IMR-90 (cell line): ENCODE measurements around the gene FRG2. TPM values are rescaled to one million over a fixed set of nuclear protein-coding genes. Genes with fewer than 3 reads are reported as not detected.

ENCODE experiments used
- ATAC-seq: fragments of 200-7000 bp; cut with Tn5 transposase; 2 replicates; pipeline ENCODE4 v1.9.1; 2020; ENCODE audit warnings: low read depth, mild to moderate bottlenecking, moderate library complexity
- BruUV-seq: library from RNA; stranded (reverse); fragments of 400-500 nt; replicated peaks from 2 replicates; lab custom pipeline; 2021; lab: Mats Ljungman, UMichigan
- CTCF ChIA-PET: fragments of 300-600 bp; formaldehyde crosslinking; extraction: SDS; loops from one replicate; lab custom pipeline; 2021; ENCODE audit warnings: antibody characterized with exemption; lab: Yijun Ruan, JAX
- POLR2A ChIA-PET: fragments of 300-600 bp; sonication (Branson Sonifier 250); formaldehyde crosslinking; loops from one replicate; lab custom pipeline; 2022; ENCODE audit warnings: antibody characterized with exemption; ENCODE audit not compliant: unreplicated experiment; lab: Charles Lee
- DNase-seq: peaks from one replicate; pipeline ENCODE4 v3.0.0; 2013
- H2AFZ ChIP-seq: replicated peaks from 2 replicates; pipeline ENCODE3; 2013; ENCODE audit warnings: low read length, mild to moderate bottlenecking; ENCODE audit not compliant: poor library complexity
- H2AK5ac ChIP-seq: 2 replicates; pipeline ENCODE4 v1.6.1; 2013; ENCODE audit warnings: low read depth, low read length, inconsistent platforms
- H2AK9ac ChIP-seq: replicated peaks from 2 replicates; pipeline ENCODE3; 2013; ENCODE audit warnings: mild to moderate bottlenecking, low read depth, low read length, moderate library complexity; ENCODE audit not compliant: poor library complexity
- H2BK120ac ChIP-seq: 2 replicates; pipeline ENCODE4 v1.6.1; 2013; ENCODE audit warnings: low read depth, low read length, inconsistent platforms
- H2BK15ac ChIP-seq: 3 replicates; pipeline ENCODE4 v1.6.1; 2013; ENCODE audit warnings: low read depth, low read length, inconsistent platforms
- H2BK20ac ChIP-seq: 2 replicates; pipeline ENCODE4 v1.6.1; 2013; ENCODE audit warnings: low read depth, mild to moderate bottlenecking, inconsistent platforms, low read length, moderate library complexity
- H2BK5ac ChIP-seq: 2 replicates; pipeline ENCODE4 v1.6.1; 2013; ENCODE audit warnings: mild to moderate bottlenecking, low read depth, low read length, inconsistent platforms; ENCODE audit not compliant: poor library complexity, severe bottlenecking
- H3K14ac ChIP-seq: replicated peaks from 2 replicates; pipeline ENCODE4 v1.6.1; 2013; ENCODE audit warnings: low read depth, low read length, inconsistent platforms
- H3K18ac ChIP-seq: 2 replicates; pipeline ENCODE4 v1.6.1; 2013; ENCODE audit warnings: low read depth, low read length, control low read depth
- H3K23ac ChIP-seq: 2 replicates; pipeline ENCODE4 v1.6.1; 2013; ENCODE audit warnings: low read depth, low read length, inconsistent platforms
- H3K27ac ChIP-seq: 2 replicates; pipeline ENCODE4 v1.5.1; 2013; ENCODE audit warnings: mild to moderate bottlenecking, control low read depth, low read length; ENCODE audit not compliant: insufficient read depth
- H3K27me3 ChIP-seq: 2 replicates; pipeline ENCODE4 v1.6.1; 2013; ENCODE audit warnings: low read length; ENCODE audit not compliant: control insufficient read depth, insufficient read depth
- H3K36me3 ChIP-seq: 2 replicates; pipeline ENCODE4 v1.6.1; 2013; ENCODE audit warnings: low read length, mixed read lengths; ENCODE audit not compliant: control insufficient read depth, insufficient read depth
- H3K4ac ChIP-seq: 2 replicates; pipeline ENCODE4 v1.6.1; 2013; ENCODE audit warnings: low read depth, low read length, inconsistent platforms
- H3K4me1 ChIP-seq: 2 replicates; pipeline ENCODE4 v1.6.1; 2013; ENCODE audit warnings: low read length, mixed read lengths; ENCODE audit not compliant: control insufficient read depth, insufficient read depth
- H3K4me2 ChIP-seq: 2 replicates; pipeline ENCODE4 v1.6.1; 2013; ENCODE audit warnings: low read depth, mild to moderate bottlenecking, control low read depth, low read length, moderate library complexity
- H3K4me3 ChIP-seq: 2 replicates; pipeline ENCODE4 v1.5.1; 2013; ENCODE audit warnings: low read depth, mild to moderate bottlenecking, control low read depth, low read length, moderate library complexity; ENCODE audit not compliant: insufficient read depth
- H3K56ac ChIP-seq: 2 replicates; pipeline ENCODE4 v1.6.1; 2013; ENCODE audit warnings: low read length, inconsistent platforms; ENCODE audit not compliant: insufficient read depth; ENCODE audit errors: extremely low read depth
- H3K79me1 ChIP-seq, 2 experiments: 2 replicates each; pipeline ENCODE4 v1.6.1; 2013; ENCODE audit warnings: low read length in 2 of 2, inconsistent platforms in 1 of 2, low read depth in 1 of 2
- H3K9ac ChIP-seq: 2 replicates; pipeline ENCODE4 v1.6.1; 2013; ENCODE audit warnings: low read depth, low read length, control low read depth
- H3K9me1 ChIP-seq: 2 replicates; pipeline ENCODE4 v1.6.1; 2013; ENCODE audit warnings: low read length, inconsistent platforms; ENCODE audit not compliant: insufficient read depth
- H3K9me3 ChIP-seq: 2 replicates; pipeline ENCODE4 v1.6.1; 2013; ENCODE audit warnings: low read length; ENCODE audit not compliant: control insufficient read depth, insufficient read depth
- H4K20me1 ChIP-seq: 2 replicates; pipeline ENCODE4 v1.6.1; 2013; ENCODE audit warnings: low read length, inconsistent platforms; ENCODE audit not compliant: insufficient read depth
- H4K5ac ChIP-seq: 2 replicates; pipeline ENCODE4 v1.6.1; 2013; ENCODE audit warnings: mild to moderate bottlenecking, low read depth, low read length, control low read depth
- H4K8ac ChIP-seq, 2 experiments: 2 replicates each; pipeline ENCODE4 v1.6.1; 2013; ENCODE audit warnings: low read depth in 2 of 2, low read length in 2 of 2, control low read depth in 1 of 2, inconsistent platforms in 1 of 2
- H4K91ac ChIP-seq: 2 replicates; pipeline ENCODE4 v1.6.1; 2013; ENCODE audit warnings: low read depth, low read length, inconsistent platforms; ENCODE audit not compliant: insufficient read depth
- BHLHE40 ChIP-seq: fragments of 150-350 bp; IDR thresholded peaks from 2 replicates; pipeline ENCODE4 v1.6.1; 2016; ENCODE audit warnings: mild to moderate bottlenecking, low read depth, low read length
- CHD1 ChIP-seq: IDR thresholded peaks from 2 replicates; pipeline ENCODE4 v1.6.1; 2012; ENCODE audit warnings: low read depth, low read length, improper control_type of control experiment
- FOS ChIP-seq: fragments of 150-350 bp; IDR thresholded peaks from 2 replicates; pipeline ENCODE4 v1.6.1; 2016; ENCODE audit warnings: low read depth, low read length
- RFX5 ChIP-seq: IDR thresholded peaks from 2 replicates; pipeline ENCODE4 v1.8.0; 2012; ENCODE audit warnings: low read depth, mild to moderate bottlenecking, low read length, moderate library complexity
- USF2 ChIP-seq: fragments of 150-350 bp; IDR thresholded peaks from 2 replicates; pipeline ENCODE4 v1.6.1; 2017; ENCODE audit warnings: mild to moderate bottlenecking, antibody characterized with exemption, low read length, low read depth
- WGBS, 2 experiments: methylation state at CpG; one replicate each; pipeline versions ENCODE4 v1.1.5 to v1.1.7; 2013; ENCODE audit warnings: missing lambda C conversion rate in 2 of 2; ENCODE audit not compliant: insufficient read length in 1 of 2; ENCODE audit errors: extremely low coverage in 2 of 2; 5-methylcytosine and 5-hydroxymethylcytosine counted together
- dilution Hi-C: fragments of 300-500 bp; cut with HindIII; formaldehyde crosslinking; loops from one replicate; pipeline ENCODE4 v1.14.3; 2018; ENCODE audit warnings: low sequenced_read_pairs; ENCODE audit not compliant: unreplicated experiment
- in situ Hi-C: fragments of 300-500 bp; cut with MboI; formaldehyde crosslinking; loops from 3 replicates; pipeline ENCODE4 v1.14.3; 2019; ENCODE audit warnings: low sequenced_read_pairs, inconsistent platforms, mixed read lengths
- intact Hi-C: fragments of 100-400 bp; cut with micrococcal nuclease; formaldehyde crosslinking; loops from 2 replicates; pipeline ENCODE4 v1.10.0; 2022
- microRNA-seq, 2 experiments: library from miRNA; stranded (forward) in 1 of 2; unstranded in 1 of 2; fragments of 10-50 nt in 1 of 2; fragments of <30 nt in 1 of 2; gene quantifications in 1 of 2; microRNA quantifications in 1 of 2; one replicate each; pipeline versions ENCODE3 to v1.1.0; 2013 to 2020; ENCODE audit not compliant: insufficient read depth in 1 of 2, insufficient read length in 1 of 2, unreplicated experiment in 1 of 2
- polyA plus RNA-seq, 3 experiments: library from polyadenylated mRNA; depleted of rRNA; stranded (reverse); fragments of >200 nt; gene quantifications; 2 replicates each; pipeline ENCODE4 v1.2.3, GENCODE V29; 2012; ENCODE audit warnings: low replicate concordance in 1 of 3
- small RNA-seq, 5 experiments: library from RNA; depleted of rRNA; stranded (forward); fragments of <200 nt; gene quantifications; one replicate each; pipeline ENCODE3, GENCODE V24; 2012
- total RNA-seq: library from RNA; depleted of rRNA; stranded (reverse); fragments of >200 nt; gene quantifications from 2 replicates; pipeline ENCODE4 v1.2.3, GENCODE V29; 2012; rRNA removed

Gene FRG2
- total and polyA plus RNA-seq, 2 of the 4 experiments (the other 2 are of a cell fraction) = not detected

DNA sequence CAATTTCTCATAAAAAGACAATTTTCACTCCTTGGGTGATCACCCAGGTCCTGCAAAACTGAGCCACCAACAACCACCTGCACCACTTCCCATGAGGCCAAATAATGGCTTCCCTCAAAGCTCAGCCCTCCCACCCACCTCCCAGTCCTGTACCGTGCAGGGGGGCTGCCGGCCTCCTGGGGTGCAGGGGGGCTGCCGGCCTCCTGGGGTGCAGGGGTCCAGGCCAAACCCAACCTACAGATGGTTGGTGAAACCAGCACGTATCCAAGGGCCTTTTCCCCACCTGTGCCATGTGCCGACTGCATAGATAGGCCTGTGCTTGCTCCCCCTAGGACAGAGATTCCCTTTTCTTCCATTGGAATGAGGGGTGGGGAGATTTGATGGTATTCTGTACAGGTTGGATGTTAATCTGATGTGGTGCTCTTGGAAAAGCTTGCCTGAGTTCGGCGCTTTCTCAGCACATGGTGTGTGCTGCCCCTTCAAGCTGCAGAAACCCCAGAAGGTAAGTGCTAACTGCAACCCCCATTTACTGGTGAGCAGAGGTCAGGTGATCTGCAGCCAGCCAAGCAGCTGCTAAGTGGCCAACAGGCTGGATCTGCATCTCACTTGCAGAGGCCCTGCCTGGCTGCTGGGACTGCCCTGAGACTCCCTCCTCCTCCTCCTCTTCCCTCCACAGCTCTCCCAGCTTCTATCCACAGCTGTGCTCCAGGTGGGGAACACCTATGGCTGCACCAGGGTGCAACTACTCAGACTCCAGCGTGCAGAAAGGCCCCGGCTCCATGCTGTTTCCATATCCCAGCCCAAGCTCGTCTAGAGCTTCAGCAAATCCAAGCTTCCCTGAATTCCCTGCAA, 47.6 kb downstream of the FRG2 start:
- no peak overlapping the region for H2BK15ac ChIP-seq
- H4K20me1 ChIP-seq = no peaks in the 10 kb centered on the region
- H3K36me3 ChIP-seq = no peaks in the 10 kb centered on the region
- no peaks in the 10 kb centered on the region for H3K79me1 ChIP-seq
- H4K91ac ChIP-seq = no peak overlapping the region
- no TSS peak for BruUV-seq
- no peaks in the 10 kb centered on the region for H3K9me1 ChIP-seq
- no peaks in the 10 kb centered on the region for H3K9me3 ChIP-seq
- H3K27me3 ChIP-seq = no peaks in the 10 kb centered on the region
- H3K23ac ChIP-seq = no peak overlapping the region
- in situ Hi-C loops = no loop called here
- no peak overlapping the region for H2AK9ac ChIP-seq
- H3K4me3 ChIP-seq = no peak overlapping the region
- no peak overlapping the region for H4K8ac ChIP-seq
- no peak overlapping the region for H2BK5ac ChIP-seq
- CTCF ChIA-PET = no interaction called here
- no peak overlapping the region for H3K14ac ChIP-seq
- H2AFZ ChIP-seq = no peak overlapping the region
- DNase-seq (no peak), ATAC-seq (no peak)
- TF ChIP-seq RFX5 = no peak
- TF ChIP-seq USF2 = no peak
- TF ChIP-seq FOS = no peak
- TF ChIP-seq CHD1 = no peak
- TF ChIP-seq BHLHE40 = no peak
- no peaks in the 10 kb centered on the region for H3K4me1 ChIP-seq
- no peak overlapping the region for H2BK20ac ChIP-seq
- POLR2A ChIA-PET = no interaction called here
- dilution Hi-C loops = no loop called here
- WGBS, 2 experiments = 38% methylated on average over 2 of the region's 10 CpGs; no CpG with 5 or more reads in 1 of the 2 experiments
- H3K9ac ChIP-seq = no peak overlapping the region
- no peak overlapping the region for H2BK120ac ChIP-seq
- H3K4me2 ChIP-seq = no peak overlapping the region
- intact Hi-C loops = no loop called here
- no peak overlapping the region for H3K18ac ChIP-seq
- no peak overlapping the region for H3K4ac ChIP-seq
- no peak overlapping the region for H3K27ac ChIP-seq
- no peak overlapping the region for H4K5ac ChIP-seq
- H3K56ac ChIP-seq = no peak overlapping the region
- no peak overlapping the region for H2AK5ac ChIP-seq

Small RNA genes lying within 50 kb of the gene (microRNA-seq; reads per million reads assigned to microRNA genes)
- 15.5 reads per million, percentile 42 among the genes with 10 or more reads in this experiment for gene RNA5SP174 (ENCODE audit: insufficient read depth, insufficient read length)
- 7.2 reads per million for gene RNA5SP175 (ENCODE audit: insufficient read depth, insufficient read length)

Small RNA genes lying within 50 kb of the gene (small RNA-seq; reads per million reads assigned to genes)
- gene RNA5SP174 (0 to 1.8 (median 0.08) reads per million in 5 experiments), gene RNA5SP175 (0.14 to 7.3 (median 1.2) reads per million in 5 experiments)

Other genes starting within 250 kb of the FRG2 start
- 13.4 and 28.3 TPM in 2 replicates for gene FRG1, start 86.4 kb downstream of the FRG2 start, total RNA-seq
- 16.1 and 16.2 TPM in 2 replicates for gene FRG1, start 86.4 kb downstream of the FRG2 start, polyA plus RNA-seq (2012; rRNA removed)
- not detected in 2 replicates for gene DBET, start 37.2 kb upstream of the FRG2 start, total RNA-seq
- not detected in 2 replicates for gene DBET, start 37.2 kb upstream of the FRG2 start, polyA plus RNA-seq (2012; rRNA removed)
- not detected in 2 replicates for gene DUX4, start 146.5 kb upstream of the FRG2 start, total RNA-seq
- not detected in 2 replicates for gene DUX4, start 146.5 kb upstream of the FRG2 start, polyA plus RNA-seq (2012; rRNA removed)